ENCODE measurements around the gene DENND4A. TPM values are rescaled to one million over a fixed set of nuclear protein-coding genes. Genes with fewer than 3 reads are reported as not detected.
A peak's percentile ranks its signal among the peaks of the same experiment; 100 is the strongest.

The DENND4A gene
- polyA plus RNA-seq, 1 of the 3 experiments (the other 2 are of a cell fraction), result 2.5 TPM

DNA sequence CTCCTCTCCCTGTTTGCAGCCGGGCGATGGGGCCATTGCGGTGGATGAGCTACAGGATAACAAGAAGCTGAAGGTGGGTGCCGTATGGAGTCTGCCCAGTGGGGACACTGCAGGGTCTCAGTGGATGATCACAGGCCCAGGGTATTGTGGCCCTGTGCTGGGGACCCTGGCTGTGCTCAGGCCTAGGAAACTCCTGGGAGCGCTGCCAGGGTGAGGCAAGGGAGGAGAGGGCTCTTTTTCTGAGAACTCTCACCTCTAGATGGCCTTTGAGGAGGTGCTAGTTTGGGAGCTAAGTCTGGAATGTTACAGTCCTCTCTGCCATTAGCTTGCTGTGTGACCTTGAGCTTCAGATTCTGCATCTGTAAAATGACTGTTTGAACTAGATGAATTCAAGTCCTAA lies 154.0 kb downstream of the DENND4A start:
- Histone ChIP-seq H3K4me2 (no peak overlapping the region), H3K27ac (ENCODE audit: low read depth in 2 of 2, low read length in 1 of 2) (no peak overlapping the region), H2AFZ (ENCODE audit: low read depth) (peak overlapping the region; percentile 25; the same call in 1 of the 2 replicates), H3K27me3 (ENCODE audit: insufficient read depth) (no peaks in the 10 kb centered on the region), H3K4me3 (ENCODE audit: low read depth in 2 of 2, low read length in 1 of 2) (no peak overlapping the region), H3F3A (replicated peaks; ENCODE audit: insufficient read depth) (no peaks in the 10 kb centered on the region), H3K4me1 (ENCODE audit: control insufficient read depth in 1 of 2, insufficient read depth in 2 of 2, low read depth in 1 of 2, low read length in 1 of 2) (peaks cover 0 to 7% of the 10 kb centered on the region in 2 experiments; a peak in 1 of 4 replicates), H3K9me2 (no peaks in the 10 kb centered on the region), H3K36me3 (replicated peaks in 1 of 2; ENCODE audit: control insufficient read depth in 1 of 2, insufficient read depth in 2 of 2, low read length in 1 of 2) (no peaks in the 10 kb centered on the region), H3K9me3 (no peaks in the 10 kb centered on the region), H3K9ac (no peak overlapping the region), H4K20me1 (ENCODE audit: insufficient read depth) (no peaks in the 10 kb centered on the region), H3K79me2 (ENCODE audit: insufficient read depth) (no peaks in the 10 kb centered on the region)
- ChIA-PET CTCF (interaction anchor here (0.6 to 8.7 kb wide), 40 partner anchors 9 to 777 kb away, joined by 3 to 85 read pairs (median 5); partner anchors contain the start of genes INTS14, RAB11A and SLC24A1), POLR2A (no interaction called here)
- TF ChIP-seq RCOR1 (IDR thresholded peaks at IDR 0.05; ENCODE audit: low read length) (no peak), TEAD4 (IDR thresholded peaks at IDR 0.05; ENCODE audit: borderline replicate concordance, insufficient read depth) (no peak), FOXJ3 (CRISPR knock-in tag; IDR thresholded peaks at IDR 0.05) (no peak)
- TF ChIP-seq, protein P1, sequence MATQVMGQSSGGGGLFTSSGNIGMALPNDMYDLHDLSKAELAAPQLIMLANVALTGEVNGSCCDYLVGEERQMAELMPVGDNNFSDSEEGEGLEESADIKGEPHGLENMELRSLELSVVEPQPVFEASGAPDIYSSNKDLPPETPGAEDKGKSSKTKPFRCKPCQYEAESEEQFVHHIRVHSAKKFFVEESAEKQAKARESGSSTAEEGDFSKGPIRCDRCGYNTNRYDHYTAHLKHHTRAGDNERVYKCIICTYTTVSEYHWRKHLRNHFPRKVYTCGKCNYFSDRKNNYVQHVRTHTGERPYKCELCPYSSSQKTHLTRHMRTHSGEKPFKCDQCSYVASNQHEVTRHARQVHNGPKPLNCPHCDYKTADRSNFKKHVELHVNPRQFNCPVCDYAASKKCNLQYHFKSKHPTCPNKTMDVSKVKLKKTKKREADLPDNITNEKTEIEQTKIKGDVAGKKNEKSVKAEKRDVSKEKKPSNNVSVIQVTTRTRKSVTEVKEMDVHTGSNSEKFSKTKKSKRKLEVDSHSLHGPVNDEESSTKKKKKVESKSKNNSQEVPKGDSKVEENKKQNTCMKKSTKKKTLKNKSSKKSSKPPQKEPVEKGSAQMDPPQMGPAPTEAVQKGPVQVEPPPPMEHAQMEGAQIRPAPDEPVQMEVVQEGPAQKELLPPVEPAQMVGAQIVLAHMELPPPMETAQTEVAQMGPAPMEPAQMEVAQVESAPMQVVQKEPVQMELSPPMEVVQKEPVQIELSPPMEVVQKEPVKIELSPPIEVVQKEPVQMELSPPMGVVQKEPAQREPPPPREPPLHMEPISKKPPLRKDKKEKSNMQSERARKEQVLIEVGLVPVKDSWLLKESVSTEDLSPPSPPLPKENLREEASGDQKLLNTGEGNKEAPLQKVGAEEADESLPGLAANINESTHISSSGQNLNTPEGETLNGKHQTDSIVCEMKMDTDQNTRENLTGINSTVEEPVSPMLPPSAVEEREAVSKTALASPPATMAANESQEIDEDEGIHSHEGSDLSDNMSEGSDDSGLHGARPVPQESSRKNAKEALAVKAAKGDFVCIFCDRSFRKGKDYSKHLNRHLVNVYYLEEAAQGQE (IDR thresholded peaks at IDR 0.05; ENCODE audit: low read depth, low read length), result no peak
- DNase-seq, result no peak
- 92% methylated on average over 4 of the region's 5 CpGs for WGBS (ENCODE audit: low lambda C conversion rate)

DNA sequence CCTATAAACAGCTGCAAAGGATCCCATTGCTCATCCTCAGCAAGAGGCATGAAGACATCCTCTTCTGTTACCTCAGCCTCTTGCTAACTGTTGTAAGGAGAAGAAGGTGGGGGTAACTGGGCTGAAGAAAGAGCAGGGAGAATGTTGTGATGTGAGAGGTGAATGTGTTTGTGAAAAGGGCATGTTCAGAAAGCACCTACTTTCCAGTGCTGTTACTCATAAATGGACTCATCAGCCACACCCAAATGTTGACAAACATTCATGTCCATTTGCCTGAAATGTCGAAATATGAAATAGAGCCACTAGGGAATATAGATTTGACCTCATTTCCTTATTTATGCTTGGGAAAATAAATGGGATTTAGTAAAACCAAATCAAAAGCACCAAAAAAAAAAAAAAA lies 157.7 kb downstream of the DENND4A start:
- Histone ChIP-seq H3K79me2 (ENCODE audit: insufficient read depth) (no peaks in the 10 kb centered on the region), H3K4me3 (ENCODE audit: low read depth in 2 of 2, low read length in 1 of 2) (no peak overlapping the region), H3K9me2 (no peaks in the 10 kb centered on the region), H3K9me3 (no peaks in the 10 kb centered on the region), H2AFZ (ENCODE audit: low read depth) (no peak overlapping the region), H4K20me1 (ENCODE audit: insufficient read depth) (no peaks in the 10 kb centered on the region), H3F3A (replicated peaks; ENCODE audit: insufficient read depth) (no peaks in the 10 kb centered on the region), H3K36me3 (replicated peaks in 1 of 2; ENCODE audit: control insufficient read depth in 1 of 2, insufficient read depth in 2 of 2, low read length in 1 of 2) (no peaks in the 10 kb centered on the region), H3K4me1 (ENCODE audit: control insufficient read depth in 1 of 2, insufficient read depth in 2 of 2, low read depth in 1 of 2, low read length in 1 of 2) (peaks cover 0 to 3% of the 10 kb centered on the region in 2 experiments; a peak in 1 of 4 replicates), H3K27me3 (ENCODE audit: insufficient read depth) (no peaks in the 10 kb centered on the region), H3K4me2 (no peak overlapping the region), H3K27ac (ENCODE audit: low read depth in 2 of 2, low read length in 1 of 2) (no peak overlapping the region), H3K9ac (no peak overlapping the region)
- ChIA-PET POLR2A (no interaction called here), CTCF (no interaction called here)
- no peak for TF ChIP-seq SMC3 (IDR thresholded peaks at IDR 0.05; ENCODE audit: low read depth, low read length)
- no peak for TF ChIP-seq SIN3A (IDR thresholded peaks at IDR 0.05; ENCODE audit: borderline replicate concordance, low read depth, low read length)
- TF ChIP-seq TCF12 (IDR thresholded peaks at IDR 0.05), result no peak
- TF ChIP-seq TAF1 (IDR thresholded peaks at IDR 0.05; ENCODE audit: borderline replicate concordance, low read depth, low read length), result no peak
- TF ChIP-seq RFX5 (IDR thresholded peaks at IDR 0.05; ENCODE audit: low read length), result no peak
- TF ChIP-seq RCOR1 (IDR thresholded peaks at IDR 0.05; ENCODE audit: low read length), result no peak
- TF ChIP-seq, protein P2, sequence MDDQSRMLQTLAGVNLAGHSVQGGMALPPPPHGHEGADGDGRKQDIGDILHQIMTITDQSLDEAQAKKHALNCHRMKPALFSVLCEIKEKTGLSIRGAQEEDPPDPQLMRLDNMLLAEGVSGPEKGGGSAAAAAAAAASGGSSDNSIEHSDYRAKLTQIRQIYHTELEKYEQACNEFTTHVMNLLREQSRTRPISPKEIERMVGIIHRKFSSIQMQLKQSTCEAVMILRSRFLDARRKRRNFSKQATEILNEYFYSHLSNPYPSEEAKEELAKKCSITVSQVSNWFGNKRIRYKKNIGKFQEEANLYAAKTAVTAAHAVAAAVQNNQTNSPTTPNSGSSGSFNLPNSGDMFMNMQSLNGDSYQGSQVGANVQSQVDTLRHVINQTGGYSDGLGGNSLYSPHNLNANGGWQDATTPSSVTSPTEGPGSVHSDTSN (IDR thresholded peaks at IDR 0.05), result no peak
- TF ChIP-seq EP300 (IDR thresholded peaks at IDR 0.05; ENCODE audit: borderline replicate concordance in 1 of 2, low read depth in 1 of 2, low read length in 1 of 2), result no peak
- TF ChIP-seq, protein P1 (IDR thresholded peaks at IDR 0.05; ENCODE audit: low read depth, low read length), result no peak
- WGBS (ENCODE audit: low lambda C conversion rate), result 86% methylated on average over 1 of the region's 1 CpG
- no peak for DNase-seq
